Measurements from ENCODE around the gene STN1. TPM values are rescaled to one million over a fixed set of nuclear protein-coding genes. Genes with fewer than 3 reads are reported as not detected.

The STN1 gene
- total and polyA plus RNA-seq, 2 experiments from 2014 or later: 20.5 to 20.8 TPM

GRCh38 chr10:103840740-103841070, 77.3 kb downstream of the STN1 start:
- no peaks in the 10 kb centered on the region for H3K27me3 ChIP-seq (replicated peaks; ENCODE audit: insufficient read depth)
- H3K9me2 ChIP-seq (ENCODE audit: insufficient read depth): no peaks in the 10 kb centered on the region
- no peak overlapping the region for H3K27ac ChIP-seq
- peaks cover 23% of the 10 kb centered on the region for H3K4me1 ChIP-seq (ENCODE audit: insufficient read depth)
- TF ChIP-seq EZH2 (IDR thresholded peaks at IDR 0.05; ENCODE audit: insufficient read depth, poor library complexity, severe bottlenecking): no peak
- TF ChIP-seq EZH2phosphoT487 (IDR thresholded peaks at IDR 0.05; ENCODE audit: insufficient read depth, low read depth): no peak
- no peaks in the 10 kb centered on the region for H3K36me3 ChIP-seq (ENCODE audit: low read depth)
- H3F3A ChIP-seq (ENCODE audit: insufficient read depth): peaks cover 26% of the 10 kb centered on the region
- no peak overlapping the region for H3K4me2 ChIP-seq (ENCODE audit: unreplicated experiment)
- peaks cover 87% of the 10 kb centered on the region for H3K79me2 ChIP-seq (ENCODE audit: insufficient read depth)
- H3K9ac ChIP-seq: no peak overlapping the region
- in situ Hi-C loops (cut with MboI): no loop called here
- no peak overlapping the region for H2AFZ ChIP-seq
- no peaks in the 10 kb centered on the region for H3K9me3 ChIP-seq (ENCODE audit: low read depth)
- no peak overlapping the region for H3K4me3 ChIP-seq
- no peaks in the 10 kb centered on the region for H4K20me1 ChIP-seq (ENCODE audit: insufficient read depth)
- DNase-seq: no peak
- WGBS, 2 experiments (ENCODE audit: low coverage in 1 of 2, low lambda C conversion rate in 2 of 2, missing lambda C conversion rate in 2 of 2): 95 to 97% methylated on average over 4 of the region's 4 CpGs

- Histone ChIP-seq H4K20me1 (ENCODE audit: insufficient read depth) (no peaks in the 10 kb centered on the region), H3K79me2 (ENCODE audit: insufficient read depth) (peaks cover 85% of the 10 kb centered on the region), H3K4me2 (ENCODE audit: unreplicated experiment) (no peak overlapping the region), H3K4me1 (ENCODE audit: insufficient read depth) (peaks cover 26% of the 10 kb centered on the region), H3K9ac (no peak overlapping the region), H3K9me3 (ENCODE audit: low read depth) (no peaks in the 10 kb centered on the region), H3K27me3 (replicated peaks; ENCODE audit: insufficient read depth) (no peaks in the 10 kb centered on the region), H3K4me3 (no peak overlapping the region), H3F3A (ENCODE audit: insufficient read depth) (peaks cover 26% of the 10 kb centered on the region), H3K27ac (no peak overlapping the region), H2AFZ (no peak overlapping the region), H3K9me2 (ENCODE audit: insufficient read depth) (no peaks in the 10 kb centered on the region), H3K36me3 (ENCODE audit: low read depth) (no peaks in the 10 kb centered on the region)
- TF ChIP-seq EZH2phosphoT487 (IDR thresholded peaks at IDR 0.05; ENCODE audit: insufficient read depth, low read depth) (no peak), EZH2 (IDR thresholded peaks at IDR 0.05; ENCODE audit: insufficient read depth, poor library complexity, severe bottlenecking) (no peak)
- in situ Hi-C loops (cut with MboI): no loop called here
- 81 to 85% methylated on average over 18 of the region's 18 CpGs for WGBS, 2 experiments (ENCODE audit: low coverage in 1 of 2, low lambda C conversion rate in 2 of 2, missing lambda C conversion rate in 2 of 2)
- no peak for DNase-seq
Measured at GRCh38 chr10:103839872-103840739, 77.9 kb downstream of the STN1 start.

- H3F3A ChIP-seq (ENCODE audit: insufficient read depth): peaks cover 24% of the 10 kb centered on the region
- H3K4me1 ChIP-seq (ENCODE audit: insufficient read depth): peaks cover 28% of the 10 kb centered on the region
- WGBS, 2 experiments (ENCODE audit: low coverage in 1 of 2, low lambda C conversion rate in 2 of 2, missing lambda C conversion rate in 2 of 2): 71 to 72% methylated on average over 9 of the region's 9 CpGs
- peaks cover 79% of the 10 kb centered on the region for H3K79me2 ChIP-seq (ENCODE audit: insufficient read depth)
- H3K4me2 ChIP-seq (ENCODE audit: unreplicated experiment): no peak overlapping the region
- H3K4me3 ChIP-seq: no peak overlapping the region
- no peaks in the 10 kb centered on the region for H3K9me3 ChIP-seq (ENCODE audit: low read depth)
- in situ Hi-C loops (cut with MboI): no loop called here
- no peak overlapping the region for H3K9ac ChIP-seq
- H3K36me3 ChIP-seq (ENCODE audit: low read depth): no peaks in the 10 kb centered on the region
- no peak overlapping the region for H2AFZ ChIP-seq
- H3K27me3 ChIP-seq (replicated peaks; ENCODE audit: insufficient read depth): no peaks in the 10 kb centered on the region
- H4K20me1 ChIP-seq (ENCODE audit: insufficient read depth): no peaks in the 10 kb centered on the region
- no peak for DNase-seq
- no peaks in the 10 kb centered on the region for H3K9me2 ChIP-seq (ENCODE audit: insufficient read depth)
- H3K27ac ChIP-seq: no peak overlapping the region
- TF ChIP-seq EZH2 (IDR thresholded peaks at IDR 0.05; ENCODE audit: insufficient read depth, poor library complexity, severe bottlenecking): no peak
- no peak for TF ChIP-seq EZH2phosphoT487 (IDR thresholded peaks at IDR 0.05; ENCODE audit: insufficient read depth, low read depth)
Measured at GRCh38 chr10:103839519-103839871, 78.5 kb downstream of the STN1 start.

- in situ Hi-C loops (cut with MboI): no loop called here
Measured at GRCh38 chr10:103838862-103839518, 79.0 kb downstream of the STN1 start.

More at GRCh38 chr10:103838862-103839518, 79.0 kb downstream of the STN1 start:
- no peaks in the 10 kb centered on the region for H3K36me3 ChIP-seq (ENCODE audit: low read depth)
- no peak overlapping the region for H3K9ac ChIP-seq
- H3K27ac ChIP-seq: no peak overlapping the region
- no peaks in the 10 kb centered on the region for H4K20me1 ChIP-seq (ENCODE audit: insufficient read depth)
- no peak overlapping the region for H3K4me3 ChIP-seq
- H3K4me2 ChIP-seq (ENCODE audit: unreplicated experiment): no peak overlapping the region
- H3K9me3 ChIP-seq (ENCODE audit: low read depth): no peaks in the 10 kb centered on the region
- TF ChIP-seq EZH2 (IDR thresholded peaks at IDR 0.05; ENCODE audit: insufficient read depth, poor library complexity, severe bottlenecking): no peak
- peaks cover 79% of the 10 kb centered on the region for H3K79me2 ChIP-seq (ENCODE audit: insufficient read depth)
- no peaks in the 10 kb centered on the region for H3K9me2 ChIP-seq (ENCODE audit: insufficient read depth)
- no peaks in the 10 kb centered on the region for H3K27me3 ChIP-seq (replicated peaks; ENCODE audit: insufficient read depth)
- 58 to 61% methylated on average over 13 of the region's 13 CpGs for WGBS, 2 experiments (ENCODE audit: low coverage in 1 of 2, low lambda C conversion rate in 2 of 2, missing lambda C conversion rate in 2 of 2)
- H2AFZ ChIP-seq: no peak overlapping the region
- H3K4me1 ChIP-seq (ENCODE audit: insufficient read depth): peaks cover 23% of the 10 kb centered on the region
- peak; percentile 27 for DNase-seq
- H3F3A ChIP-seq (ENCODE audit: insufficient read depth): peaks cover 19% of the 10 kb centered on the region

Measured in GM23248 (cell line).